ENCODE measurements around the gene VPS35L. TPM values are rescaled to one million over a fixed set of nuclear protein-coding genes. Genes with fewer than 3 reads are reported as not detected.

VPS35L gene
- total RNA-seq, 1 experiment from 2014 or later, result 11.7 TPM

DNA sequence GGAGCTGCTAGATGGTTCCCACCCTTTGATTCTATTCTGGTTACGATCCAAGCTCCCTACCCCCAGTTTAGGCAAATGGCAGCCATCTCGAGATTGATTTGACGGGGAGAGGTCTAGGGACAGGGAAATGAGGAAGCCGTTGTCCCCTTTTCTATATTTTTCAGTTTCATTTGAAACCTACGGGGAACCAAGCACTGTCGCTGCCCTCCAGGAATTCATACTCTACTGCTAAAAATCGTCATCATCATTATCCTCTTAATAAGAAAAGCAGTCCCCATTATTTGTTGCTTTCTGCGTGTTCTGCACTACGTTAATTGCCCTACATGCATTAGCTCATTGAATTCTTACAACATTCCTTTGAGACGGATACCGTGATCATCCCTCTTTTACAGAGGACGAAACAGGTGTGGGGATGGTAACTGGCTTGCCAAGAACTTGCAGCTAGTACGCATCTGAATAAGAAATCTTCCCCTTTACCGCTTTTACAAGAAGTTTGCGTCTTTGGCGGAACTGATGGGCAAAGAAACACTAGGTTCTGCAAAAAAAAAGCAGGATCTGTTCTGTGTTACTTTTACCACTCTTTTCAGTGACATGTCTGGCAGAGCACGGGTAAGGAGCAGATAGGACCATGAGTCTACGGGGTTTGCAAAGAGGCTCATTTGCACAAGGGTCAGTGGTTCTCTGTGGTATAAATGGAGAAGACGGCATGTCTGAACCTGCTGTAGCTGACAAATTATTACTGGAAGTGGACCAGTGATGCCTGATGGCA, 30.7 kb upstream of the VPS35L start:
- peak overlapping the region; percentile 92 for H3K4me2 ChIP-seq
- ChIA-PET CTCF (no interaction called here), POLR2A (ENCODE audit: unreplicated experiment) (interaction anchor here (0.6 to 0.7 kb wide), 2 partner anchors 28 to 1373 kb away, joined by 5 to 7 read pairs; no protein-coding TSS in a partner anchor)
- intact Hi-C loops (cut with micrococcal nuclease; ENCODE audit: unreplicated experiment), result loop anchor here (5.0 to 10.0 kb wide), 5 partner anchors 112 to 540 kb away; partner anchors contain the start of gene TMC7
- H3K4me1 ChIP-seq (replicated peaks; ENCODE audit: insufficient read depth), result peaks cover 37% of the 10 kb centered on the region
- no peak overlapping the region for H3K27ac ChIP-seq
- TF ChIP-seq, protein P1, sequence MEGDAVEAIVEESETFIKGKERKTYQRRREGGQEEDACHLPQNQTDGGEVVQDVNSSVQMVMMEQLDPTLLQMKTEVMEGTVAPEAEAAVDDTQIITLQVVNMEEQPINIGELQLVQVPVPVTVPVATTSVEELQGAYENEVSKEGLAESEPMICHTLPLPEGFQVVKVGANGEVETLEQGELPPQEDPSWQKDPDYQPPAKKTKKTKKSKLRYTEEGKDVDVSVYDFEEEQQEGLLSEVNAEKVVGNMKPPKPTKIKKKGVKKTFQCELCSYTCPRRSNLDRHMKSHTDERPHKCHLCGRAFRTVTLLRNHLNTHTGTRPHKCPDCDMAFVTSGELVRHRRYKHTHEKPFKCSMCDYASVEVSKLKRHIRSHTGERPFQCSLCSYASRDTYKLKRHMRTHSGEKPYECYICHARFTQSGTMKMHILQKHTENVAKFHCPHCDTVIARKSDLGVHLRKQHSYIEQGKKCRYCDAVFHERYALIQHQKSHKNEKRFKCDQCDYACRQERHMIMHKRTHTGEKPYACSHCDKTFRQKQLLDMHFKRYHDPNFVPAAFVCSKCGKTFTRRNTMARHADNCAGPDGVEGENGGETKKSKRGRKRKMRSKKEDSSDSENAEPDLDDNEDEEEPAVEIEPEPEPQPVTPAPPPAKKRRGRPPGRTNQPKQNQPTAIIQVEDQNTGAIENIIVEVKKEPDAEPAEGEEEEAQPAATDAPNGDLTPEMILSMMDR (conservative IDR thresholded peaks at IDR 0.05), result no peak
- no peak for TF ChIP-seq EZH2 (IDR thresholded peaks at IDR 0.05; ENCODE audit: low read depth)
- no peak for DNase-seq
- H4K20me1 ChIP-seq (ENCODE audit: insufficient read depth), result no peaks in the 10 kb centered on the region
- peak overlapping the region; percentile 79 for H3K4me3 ChIP-seq
- BruUV-seq (replicated peaks), result TSS peak; percentile 48
- H3K9me2 ChIP-seq (ENCODE audit: insufficient read depth), result no peaks in the 10 kb centered on the region
- H3K79me2 ChIP-seq (ENCODE audit: low read depth), result peaks cover 49% of the 10 kb centered on the region
- H3K27me3 ChIP-seq (ENCODE audit: insufficient read depth, low read depth), result no peaks in the 10 kb centered on the region
- H2AFZ ChIP-seq, result peak overlapping the region; percentile 99
- H3K36me3 ChIP-seq (ENCODE audit: low read depth), result 0 out of 2 replicates have a peak, but pooled peaks cover 11% of the 10 kb centered on the region
- H3K9me3 ChIP-seq (ENCODE audit: insufficient read depth, low read depth), result no peaks in the 10 kb centered on the region
- peaks cover 12% of the 10 kb centered on the region for H3F3A ChIP-seq (ENCODE audit: insufficient read depth, low read depth)

DNA sequence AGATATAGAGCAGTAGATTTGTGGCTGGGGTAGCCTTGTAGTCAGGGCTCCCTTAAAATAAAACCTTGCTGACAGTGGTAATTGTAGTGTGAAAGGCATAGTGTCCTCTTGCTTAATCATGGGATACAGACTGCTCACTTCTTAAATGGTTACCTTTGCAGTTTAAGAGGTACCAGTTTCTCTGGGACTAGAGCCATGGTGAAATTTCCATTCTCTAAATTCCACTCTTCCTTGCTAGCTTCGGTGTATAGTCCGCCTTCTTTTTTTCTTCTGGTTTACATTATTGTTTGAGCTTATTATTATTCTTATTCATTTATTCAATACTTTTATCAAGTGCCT, 30.1 kb upstream of the VPS35L start:
- TF ChIP-seq, protein P1 (conservative IDR thresholded peaks at IDR 0.05), result no peak
- TF ChIP-seq EZH2 (IDR thresholded peaks at IDR 0.05; ENCODE audit: low read depth), result no peak
- H3K4me2 ChIP-seq, result peak overlapping the region; percentile 92; the same call in 1 of the 2 replicates
- intact Hi-C loops (cut with micrococcal nuclease; ENCODE audit: unreplicated experiment), result loop anchor here (10.0 kb wide), 1 partner anchor 541 kb away; the partner anchor contains the start of gene TMC7
- H3K4me3 ChIP-seq, result no peak overlapping the region
- peaks cover 32% of the 10 kb centered on the region for H3K4me1 ChIP-seq (replicated peaks; ENCODE audit: insufficient read depth)
- no TSS peak for BruUV-seq (replicated peaks)
- ChIA-PET POLR2A (ENCODE audit: unreplicated experiment) (no interaction called here), CTCF (no interaction called here)
- peaks cover 12% of the 10 kb centered on the region for H3F3A ChIP-seq (ENCODE audit: insufficient read depth, low read depth)
- no peak overlapping the region for H3K27ac ChIP-seq
- H3K79me2 ChIP-seq (ENCODE audit: low read depth), result peaks cover 43% of the 10 kb centered on the region
- no peak overlapping the region for H2AFZ ChIP-seq
- H3K9me3 ChIP-seq (ENCODE audit: insufficient read depth, low read depth), result no peaks in the 10 kb centered on the region
- H3K36me3 ChIP-seq (ENCODE audit: low read depth), result 0 out of 2 replicates have a peak, but pooled peaks cover 11% of the 10 kb centered on the region
- H3K27me3 ChIP-seq (ENCODE audit: insufficient read depth, low read depth), result no peaks in the 10 kb centered on the region
- no peak for DNase-seq
- H4K20me1 ChIP-seq (ENCODE audit: insufficient read depth), result no peaks in the 10 kb centered on the region
- H3K9me2 ChIP-seq (ENCODE audit: insufficient read depth), result no peaks in the 10 kb centered on the region

DNA sequence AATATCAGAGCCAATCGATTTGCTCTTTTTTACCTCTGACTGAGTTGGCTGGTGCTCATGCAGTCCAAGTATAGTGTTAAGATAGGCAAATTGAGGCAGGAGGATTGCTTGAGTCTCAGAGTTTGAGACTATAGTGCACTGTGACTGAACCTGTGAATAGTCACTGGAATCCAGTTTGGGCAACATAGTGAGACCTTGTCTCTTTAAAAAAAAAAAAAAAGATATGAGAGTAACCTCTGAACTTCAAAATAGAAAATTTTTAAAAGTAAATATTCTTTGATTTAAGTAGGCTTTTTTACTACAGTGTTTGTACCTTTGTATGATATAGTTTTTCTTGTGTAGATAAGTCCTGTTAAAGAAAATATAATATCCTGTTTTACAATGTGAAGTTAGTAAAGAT, 28.3 kb upstream of the VPS35L start:
- no peak overlapping the region for H3K4me2 ChIP-seq
- DNase-seq, result no peak
- H3K36me3 ChIP-seq (ENCODE audit: low read depth), result peaks cover 13% of the 10 kb centered on the region; the same call in 1 of the 2 replicates
- no peaks in the 10 kb centered on the region for H4K20me1 ChIP-seq (ENCODE audit: insufficient read depth)
- BruUV-seq (replicated peaks), result no TSS peak
- no peaks in the 10 kb centered on the region for H3K9me2 ChIP-seq (ENCODE audit: insufficient read depth)
- ChIA-PET POLR2A (ENCODE audit: unreplicated experiment) (no interaction called here), CTCF (interaction anchor here (0.7 kb wide), 2 partner anchors 440 to 543 kb away, joined by 3 to 5 read pairs; partner anchors contain the start of gene TMC7)
- H3K4me3 ChIP-seq, result no peak overlapping the region
- peaks cover 8% of the 10 kb centered on the region for H3F3A ChIP-seq (ENCODE audit: insufficient read depth, low read depth)
- no peak for TF ChIP-seq EZH2 (IDR thresholded peaks at IDR 0.05; ENCODE audit: low read depth)
- TF ChIP-seq, protein P1 (conservative IDR thresholded peaks at IDR 0.05), result no peak
- H3K27me3 ChIP-seq (ENCODE audit: insufficient read depth, low read depth), result no peaks in the 10 kb centered on the region
- no peak overlapping the region for H3K27ac ChIP-seq
- H3K4me1 ChIP-seq (replicated peaks; ENCODE audit: insufficient read depth), result peaks cover 26% of the 10 kb centered on the region
- H3K9me3 ChIP-seq (ENCODE audit: insufficient read depth, low read depth), result no peaks in the 10 kb centered on the region
- H2AFZ ChIP-seq, result no peak overlapping the region
- intact Hi-C loops (cut with micrococcal nuclease; ENCODE audit: unreplicated experiment), result loop anchor here (10.0 kb wide), 1 partner anchor 542 kb away; the partner anchor contains the start of gene TMC7
- H3K79me2 ChIP-seq (ENCODE audit: low read depth), result peaks cover 31% of the 10 kb centered on the region
